ENCODE measurements around the gene NUDT8. TPM values are rescaled to one million over a fixed set of nuclear protein-coding genes. Genes with fewer than 3 reads are reported as not detected.
A peak's percentile ranks its signal among the peaks of the same experiment; 100 is the strongest.
"Not testable (repeated sequence)": the region's sequence is repeated elsewhere in the genome, so short reads cannot be mapped to it uniquely, and the experiment has no call there.

NUDT8 gene
- total RNA-seq, 1 experiment from 2014 or later = 13.2 TPM

GRCh38 chr11:67593565-67593905, 36.2 kb downstream of the NUDT8 start:
- H3K4me3 ChIP-seq (ENCODE audit: low read depth in 2 of 2, low read length in 2 of 2) = no peak overlapping the region
- BruUV-seq (replicated peaks) = no TSS peak
- no peaks in the 10 kb centered on the region for H3K27me3 ChIP-seq (ENCODE audit: control insufficient read depth, insufficient read depth, low read length)
- no peaks in the 10 kb centered on the region for H3K36me3 ChIP-seq (ENCODE audit: control insufficient read depth, insufficient read depth, low read length)
- no peak for DNase-seq (ENCODE audit: low read depth, low spot score)
- ATAC-seq = peak; percentile 30; the same call in 1 of the 2 replicates
- no peak overlapping the region for H3K27ac ChIP-seq (ENCODE audit: low read length)
- intact Hi-C loops (cut with micrococcal nuclease; ENCODE audit: unreplicated experiment) (no loop called here), in situ Hi-C loops (cut with HindIII; ENCODE audit: low pct_unique_long_range_greater_than_20kb, low sequenced_read_pairs) (no loop called here)
- CTCF ChIA-PET = no interaction called here
- no peak for TF ChIP-seq CTCF (IDR thresholded peaks at IDR 0.05)
- TF ChIP-seq, protein P1, sequence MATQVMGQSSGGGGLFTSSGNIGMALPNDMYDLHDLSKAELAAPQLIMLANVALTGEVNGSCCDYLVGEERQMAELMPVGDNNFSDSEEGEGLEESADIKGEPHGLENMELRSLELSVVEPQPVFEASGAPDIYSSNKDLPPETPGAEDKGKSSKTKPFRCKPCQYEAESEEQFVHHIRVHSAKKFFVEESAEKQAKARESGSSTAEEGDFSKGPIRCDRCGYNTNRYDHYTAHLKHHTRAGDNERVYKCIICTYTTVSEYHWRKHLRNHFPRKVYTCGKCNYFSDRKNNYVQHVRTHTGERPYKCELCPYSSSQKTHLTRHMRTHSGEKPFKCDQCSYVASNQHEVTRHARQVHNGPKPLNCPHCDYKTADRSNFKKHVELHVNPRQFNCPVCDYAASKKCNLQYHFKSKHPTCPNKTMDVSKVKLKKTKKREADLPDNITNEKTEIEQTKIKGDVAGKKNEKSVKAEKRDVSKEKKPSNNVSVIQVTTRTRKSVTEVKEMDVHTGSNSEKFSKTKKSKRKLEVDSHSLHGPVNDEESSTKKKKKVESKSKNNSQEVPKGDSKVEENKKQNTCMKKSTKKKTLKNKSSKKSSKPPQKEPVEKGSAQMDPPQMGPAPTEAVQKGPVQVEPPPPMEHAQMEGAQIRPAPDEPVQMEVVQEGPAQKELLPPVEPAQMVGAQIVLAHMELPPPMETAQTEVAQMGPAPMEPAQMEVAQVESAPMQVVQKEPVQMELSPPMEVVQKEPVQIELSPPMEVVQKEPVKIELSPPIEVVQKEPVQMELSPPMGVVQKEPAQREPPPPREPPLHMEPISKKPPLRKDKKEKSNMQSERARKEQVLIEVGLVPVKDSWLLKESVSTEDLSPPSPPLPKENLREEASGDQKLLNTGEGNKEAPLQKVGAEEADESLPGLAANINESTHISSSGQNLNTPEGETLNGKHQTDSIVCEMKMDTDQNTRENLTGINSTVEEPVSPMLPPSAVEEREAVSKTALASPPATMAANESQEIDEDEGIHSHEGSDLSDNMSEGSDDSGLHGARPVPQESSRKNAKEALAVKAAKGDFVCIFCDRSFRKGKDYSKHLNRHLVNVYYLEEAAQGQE (IDR thresholded peaks at IDR 0.05; ENCODE audit: insufficient read depth in 1 of 2, low read depth in 2 of 2, low read length in 1 of 2) = no peak
- TF ChIP-seq TCF7L2 (IDR thresholded peaks at IDR 0.05; ENCODE audit: low read depth, low read length) = no peak
- no peak for TF ChIP-seq POLR2AphosphoS5 (IDR thresholded peaks at IDR 0.05; ENCODE audit: low read depth, low read length)
- no peak for TF ChIP-seq SIN3A (IDR thresholded peaks at IDR 0.05; ENCODE audit: borderline replicate concordance, insufficient read depth, low read depth, low read length)
- H3K4me1 ChIP-seq (ENCODE audit: control insufficient read depth, insufficient read depth, low read length) = no peaks in the 10 kb centered on the region
- peaks cover 4% of the 10 kb centered on the region; the same call in 1 of the 2 replicates for H3K9me3 ChIP-seq (ENCODE audit: control insufficient read depth, insufficient read depth, low read depth, low read length)
- POLR2A ChIA-PET = no interaction called here

DNA sequence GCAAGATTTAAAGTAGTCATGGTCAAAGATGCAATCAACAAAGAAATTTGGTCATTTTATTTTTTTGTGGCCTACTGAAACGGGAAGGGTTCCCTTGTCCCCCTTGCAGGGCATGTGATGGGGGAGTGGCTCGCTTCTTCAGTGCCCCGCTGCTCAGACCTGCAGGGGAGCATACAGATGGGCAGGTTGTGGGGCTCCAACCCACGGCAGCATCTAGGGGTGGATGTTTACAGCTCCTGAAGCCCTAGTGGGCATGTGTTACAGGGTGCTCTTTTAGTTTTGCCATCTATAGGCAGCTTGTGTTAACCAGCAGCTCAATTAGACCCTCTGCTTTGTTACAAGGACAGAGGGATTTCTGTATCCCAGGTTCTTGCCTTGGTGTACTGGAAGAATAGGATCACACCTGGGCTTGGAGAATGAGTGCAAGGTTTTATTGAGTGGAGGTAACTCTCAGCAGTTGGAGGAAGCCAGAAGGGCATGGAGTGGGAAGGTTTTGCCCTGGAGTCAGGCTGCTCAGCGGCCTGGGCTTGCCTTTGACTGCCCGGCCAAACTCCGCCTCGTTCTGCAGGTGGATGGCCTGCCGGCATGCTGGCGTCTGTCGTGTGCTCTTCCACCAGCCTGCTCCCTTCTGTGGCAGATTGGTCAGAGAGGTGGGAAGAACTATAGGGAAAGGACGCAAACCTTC, 36.7 kb downstream of the NUDT8 start:
- POLR2A ChIA-PET = interaction anchor here (0.8 kb wide), 1 partner anchor 9 kb away, joined by 3 read pairs; the partner anchor contains the start of gene GSTP1
- in situ Hi-C loops (cut with HindIII; ENCODE audit: low pct_unique_long_range_greater_than_20kb, low sequenced_read_pairs) = no loop called here
- ATAC-seq (peak; percentile 41; the same call in 1 of the 2 replicates), DNase-seq (ENCODE audit: low read depth, low spot score) (no peak)
- peaks cover 4% of the 10 kb centered on the region; the same call in 1 of the 2 replicates for H3K9me3 ChIP-seq (ENCODE audit: control insufficient read depth, insufficient read depth, low read depth, low read length)
- H3K4me1 ChIP-seq (ENCODE audit: control insufficient read depth, insufficient read depth, low read length) = no peaks in the 10 kb centered on the region
- H3K4me3 ChIP-seq (ENCODE audit: low read depth in 2 of 2, low read length in 2 of 2) = no peak overlapping the region
- CTCF ChIA-PET = no interaction called here
- no TSS peak for BruUV-seq (replicated peaks)
- no peaks in the 10 kb centered on the region for H3K27me3 ChIP-seq (ENCODE audit: control insufficient read depth, insufficient read depth, low read length)
- TF ChIP-seq CTCF (IDR thresholded peaks at IDR 0.05) (no peak), TCF7L2 (IDR thresholded peaks at IDR 0.05; ENCODE audit: low read depth, low read length) (no peak), SIN3A (IDR thresholded peaks at IDR 0.05; ENCODE audit: borderline replicate concordance, insufficient read depth, low read depth, low read length) (no peak)
- H3K36me3 ChIP-seq (ENCODE audit: control insufficient read depth, insufficient read depth, low read length) = no peaks in the 10 kb centered on the region
- intact Hi-C loops (cut with micrococcal nuclease; ENCODE audit: unreplicated experiment) = no loop called here
- H3K27ac ChIP-seq (ENCODE audit: low read length) = no peak overlapping the region

DNA sequence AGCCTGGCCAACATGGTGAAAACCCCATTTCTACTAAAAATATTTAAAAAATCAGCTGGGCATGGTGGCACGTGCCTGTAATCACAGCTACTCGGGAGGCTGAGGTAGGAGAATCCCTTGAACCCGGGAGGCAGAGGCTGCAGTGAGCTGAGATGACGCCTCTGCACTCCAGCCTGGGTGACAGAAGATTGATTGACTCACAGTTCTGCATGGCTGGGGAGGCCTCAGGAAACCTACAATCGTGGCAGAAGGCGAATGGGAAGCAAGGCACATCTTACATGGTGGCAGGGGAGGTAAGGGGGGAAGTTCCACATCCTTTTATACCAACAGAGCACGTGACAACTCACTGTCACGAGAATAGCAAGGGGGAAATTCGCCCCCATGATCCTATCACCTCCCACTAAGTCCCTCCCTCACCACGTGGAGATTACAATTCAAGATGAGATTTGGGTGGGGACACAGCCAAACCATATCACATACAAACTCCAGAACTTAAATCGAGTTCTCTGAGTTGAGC, 40.8 kb downstream of the NUDT8 start:
- H3K27ac ChIP-seq (ENCODE audit: low read length); DNase-seq (ENCODE audit: low read depth, low spot score); H3K27me3 ChIP-seq (ENCODE audit: control insufficient read depth, insufficient read depth, low read length); intact Hi-C loops (cut with micrococcal nuclease; ENCODE audit: unreplicated experiment); H3K4me3 ChIP-seq (ENCODE audit: low read depth in 2 of 2, low read length in 2 of 2); in situ Hi-C loops (cut with HindIII; ENCODE audit: low pct_unique_long_range_greater_than_20kb, low sequenced_read_pairs); ATAC-seq; H3K9me3 ChIP-seq (ENCODE audit: control insufficient read depth, insufficient read depth, low read depth, low read length); H3K36me3 ChIP-seq (ENCODE audit: control insufficient read depth, insufficient read depth, low read length); BruUV-seq (replicated peaks); H3K4me1 ChIP-seq (ENCODE audit: control insufficient read depth, insufficient read depth, low read length): not testable (repeated sequence)
- POLR2A ChIA-PET = interaction anchor here (0.5 kb wide), 1 partner anchor 357 kb away, joined by 3 read pairs; no protein-coding TSS in a partner anchor
- CTCF ChIA-PET = interaction anchor here (0.7 kb wide), 1 partner anchor 673 kb away, joined by 4 read pairs; no protein-coding TSS in a partner anchor
